Measurements from ENCODE around the gene HOXA3.

- no peak for TF ChIP-seq CTCF (IDR thresholded peaks at IDR 0.05)
- no peak for TF ChIP-seq POLR2A (IDR thresholded peaks at IDR 0.05; ENCODE audit: low read depth)
- TF ChIP-seq POLR2AphosphoS5 (IDR thresholded peaks at IDR 0.05), result no peak
- no peak for TF ChIP-seq EP300 (IDR thresholded peaks at IDR 0.05)
Observed at GRCh38 chr7:27112361-27112760, 40.0 kb downstream of the HOXA3 start.

Measured in esophagus muscularis mucosa (tissue), 4 donors.